SKM-1 (cell line): Measurements from ENCODE around the gene GCM1.

ENCODE experiments used
- DNase-seq: peaks from one replicate; lab custom pipeline; 2025; ENCODE audit not compliant: unreplicated experiment; lab: John Stamatoyannopoulos, UW

GCM1 gene

DNA sequence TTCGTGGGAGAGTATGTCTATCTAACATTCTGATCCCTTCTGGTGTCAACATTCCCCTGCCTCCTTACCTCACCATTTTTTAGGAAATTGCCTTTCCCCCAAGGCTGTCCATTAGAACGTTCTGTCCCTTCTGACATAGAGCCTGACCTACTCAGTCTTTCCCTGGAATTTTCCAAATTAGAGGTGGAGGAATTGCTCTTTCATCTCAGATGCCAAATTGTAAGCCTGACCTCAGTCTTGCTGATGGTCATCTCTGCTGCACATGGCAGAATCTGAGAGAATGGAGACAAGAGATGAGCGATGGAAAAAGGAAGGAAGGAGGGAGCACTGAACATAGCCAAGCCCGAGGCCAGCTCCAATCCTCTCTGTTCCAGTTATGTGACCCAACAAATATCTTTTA is 5.4 kb upstream of the GCM1 start:
- no peak for DNase-seq

- DNase-seq, result no peak
Measured at GRCh38 chr6:53152576-53152975, 3.9 kb upstream of the GCM1 start.

GRCh38 chr6:53151676-53152075 is 3.0 kb upstream of the GCM1 start:
- DNase-seq, result peak; percentile 29

DNA sequence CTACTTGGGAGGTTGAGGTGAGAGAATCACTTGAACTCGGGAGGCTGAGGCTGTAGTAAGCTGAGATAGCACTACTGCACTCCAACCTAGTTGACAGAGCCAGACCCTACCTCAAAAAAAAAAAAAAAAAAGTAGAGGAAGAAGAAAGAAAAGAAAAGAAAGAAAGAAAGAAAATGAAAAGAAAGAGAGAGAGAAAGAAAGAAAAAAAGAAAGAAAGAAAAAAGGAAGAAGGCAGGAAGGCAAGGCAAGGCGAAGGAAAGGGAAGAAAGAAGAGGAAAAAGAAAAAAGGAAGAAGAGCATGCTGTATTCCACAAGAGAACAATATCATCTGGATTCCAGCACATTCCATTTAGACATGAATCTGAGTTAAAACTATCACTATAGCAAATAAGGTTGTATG is 3.8 kb downstream of the GCM1 start:
- no peak for DNase-seq

DNA sequence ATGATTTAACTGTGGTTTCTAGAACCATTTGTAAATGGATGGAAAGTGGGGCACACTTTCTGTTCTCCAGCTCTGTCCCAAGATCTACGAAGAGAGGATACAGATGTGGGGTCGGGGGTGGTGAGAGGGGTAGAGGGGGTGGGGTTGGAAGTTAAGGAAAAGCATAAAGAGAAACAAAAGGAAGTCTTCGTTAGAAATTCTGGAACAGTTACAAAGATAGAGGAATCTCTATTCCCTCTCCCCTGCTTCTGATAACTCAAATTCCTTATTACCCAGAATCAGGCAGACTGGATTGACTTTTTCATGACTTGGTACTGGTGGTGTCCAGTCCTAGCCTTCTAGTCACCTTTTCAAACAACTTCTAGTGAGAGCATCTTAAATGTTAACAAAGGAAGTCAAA is 4.9 kb downstream of the GCM1 start:
- no peak for DNase-seq

GRCh38 chr6:53142810-53143209 is 5.8 kb downstream of the GCM1 start:
- no peak for DNase-seq

DNA sequence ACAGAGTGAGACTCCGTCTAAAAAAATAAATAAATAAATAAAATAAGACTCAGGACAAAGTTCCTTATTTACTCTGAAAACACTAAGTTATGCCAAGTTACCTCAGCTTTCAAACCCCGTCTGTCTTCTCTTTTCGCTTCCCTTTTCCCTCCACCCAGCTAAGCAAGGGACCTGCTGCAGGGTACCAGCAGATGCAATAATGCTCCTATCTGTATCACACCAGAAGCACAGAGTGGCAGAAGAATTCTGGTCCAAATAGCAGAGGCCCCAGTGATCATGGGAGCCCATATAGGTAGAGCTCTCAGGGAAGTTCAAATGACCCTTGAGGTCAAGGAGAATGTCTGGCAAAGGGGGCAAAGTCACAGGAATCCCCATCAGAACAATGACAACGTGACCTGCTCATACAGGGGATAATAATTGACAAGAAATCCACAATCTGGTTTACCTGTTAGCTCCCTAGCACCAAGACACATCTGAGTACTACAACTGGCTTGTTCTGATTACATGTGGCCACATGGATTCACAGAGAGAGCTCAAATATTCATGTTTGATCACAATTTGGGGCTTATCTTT is 8.7 kb downstream of the GCM1 start:
- no peak for DNase-seq

- no peak for DNase-seq
Measured at GRCh38 chr6:53136000-53136609, 12.5 kb downstream of the GCM1 start.

GRCh38 chr6:53134601-53135235 is 13.9 kb downstream of the GCM1 start:
- no peak for DNase-seq

- DNase-seq, result no peak
Measured at GRCh38 chr6:53133961-53134360, 14.7 kb downstream of the GCM1 start.

DNA sequence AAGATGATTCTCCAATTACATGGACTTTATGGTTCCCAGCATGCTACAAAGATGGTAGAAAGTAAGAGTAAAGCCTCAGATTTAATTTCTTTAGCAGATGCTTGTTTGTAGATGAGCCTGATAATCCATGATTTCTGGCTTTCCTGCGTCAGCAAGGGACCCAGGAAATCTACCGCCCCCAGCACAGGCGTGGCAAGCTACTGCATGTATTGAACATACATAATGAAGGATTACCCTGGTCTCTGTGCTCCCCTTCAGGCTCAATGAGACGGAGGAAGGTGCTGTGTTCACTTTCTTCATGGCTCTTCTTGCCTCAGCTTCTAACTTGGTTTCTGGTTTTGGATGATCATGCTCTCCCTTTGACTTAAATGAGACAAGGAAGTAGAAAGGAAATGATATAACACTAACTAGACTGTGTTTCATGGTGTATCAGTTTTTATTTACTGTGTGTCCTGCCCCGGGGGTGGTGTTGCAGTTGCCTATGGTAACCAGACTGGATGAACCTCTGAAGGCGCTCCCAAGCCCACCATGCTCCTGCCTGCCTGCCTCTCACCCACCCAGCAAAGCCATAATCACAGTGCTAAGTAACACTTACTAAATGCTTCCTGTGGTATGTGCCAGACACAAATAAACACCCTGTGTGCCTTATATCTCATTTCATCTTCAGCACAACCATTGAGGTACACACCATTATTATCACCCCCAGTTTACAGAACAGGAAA is 17.9 kb downstream of the GCM1 start:
- DNase-seq, result no peak

GRCh38 chr6:53128842-53129241 is 19.8 kb downstream of the GCM1 start:
- no peak for DNase-seq

- no peak for DNase-seq
Measured at GRCh38 chr6:53125276-53125675, 23.4 kb downstream of the GCM1 start.

DNA sequence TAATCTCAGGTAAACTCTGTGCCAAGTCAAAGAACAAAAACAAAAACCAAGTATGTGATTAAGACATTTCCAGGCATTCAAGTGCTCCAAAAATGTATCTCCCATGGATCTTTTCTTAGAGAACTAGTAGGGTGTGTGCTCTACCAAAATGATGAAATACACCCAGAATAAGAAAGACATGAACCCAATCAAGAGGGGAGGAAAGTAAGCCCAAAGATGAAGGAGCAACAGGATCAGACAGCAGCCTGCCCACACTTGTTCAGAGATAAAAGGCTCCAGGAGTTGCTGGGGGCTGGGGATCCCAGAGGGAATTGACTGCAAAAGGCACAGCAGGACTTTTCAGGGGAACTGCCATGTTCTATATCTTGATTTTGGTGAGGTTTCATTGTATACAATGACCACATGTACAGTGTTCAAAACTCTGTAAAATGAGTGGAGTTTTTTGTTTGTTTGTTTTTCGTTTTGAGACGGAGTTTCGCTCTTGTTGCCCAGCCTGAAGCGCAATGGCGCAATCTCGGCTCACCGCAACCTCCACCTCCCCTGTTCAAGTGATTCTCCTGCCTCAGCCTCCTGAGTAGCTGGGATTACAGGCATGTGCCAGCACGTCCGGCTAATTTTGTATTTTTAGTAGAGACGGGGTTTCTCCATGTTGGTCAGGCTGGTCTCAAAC is 24.4 kb downstream of the GCM1 start:
- DNase-seq, result no peak

DNA sequence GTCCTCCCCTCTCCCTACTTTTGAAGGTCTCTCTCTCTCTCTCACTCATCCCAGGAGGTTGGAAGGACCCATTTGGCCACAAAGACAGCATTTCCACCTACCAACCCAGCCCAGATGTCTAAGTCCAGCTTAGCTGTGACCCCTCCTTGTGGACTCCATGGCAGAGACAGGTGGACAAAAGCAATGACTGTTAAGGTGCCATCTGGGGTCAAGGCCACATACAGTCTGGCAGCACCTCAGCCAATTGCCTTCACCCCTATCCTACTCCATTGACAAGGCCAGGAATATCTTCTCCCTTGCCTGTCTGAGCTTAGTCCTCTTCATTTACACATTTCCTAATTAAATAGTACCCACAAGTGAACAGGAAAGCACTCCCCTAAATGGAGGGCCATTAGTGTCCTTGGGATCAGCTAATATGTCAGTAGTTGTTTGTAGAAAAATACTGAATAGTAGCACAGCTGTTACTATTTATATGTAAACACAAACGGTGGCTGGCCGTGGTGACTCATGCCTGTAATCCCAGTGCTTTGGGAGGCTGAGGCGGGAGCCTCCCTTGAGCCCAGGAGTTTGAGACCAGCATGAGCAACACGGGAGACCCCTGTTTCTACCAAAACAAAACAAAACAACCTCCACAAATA is 28.8 kb downstream of the GCM1 start:
- DNase-seq, result no peak

DNA sequence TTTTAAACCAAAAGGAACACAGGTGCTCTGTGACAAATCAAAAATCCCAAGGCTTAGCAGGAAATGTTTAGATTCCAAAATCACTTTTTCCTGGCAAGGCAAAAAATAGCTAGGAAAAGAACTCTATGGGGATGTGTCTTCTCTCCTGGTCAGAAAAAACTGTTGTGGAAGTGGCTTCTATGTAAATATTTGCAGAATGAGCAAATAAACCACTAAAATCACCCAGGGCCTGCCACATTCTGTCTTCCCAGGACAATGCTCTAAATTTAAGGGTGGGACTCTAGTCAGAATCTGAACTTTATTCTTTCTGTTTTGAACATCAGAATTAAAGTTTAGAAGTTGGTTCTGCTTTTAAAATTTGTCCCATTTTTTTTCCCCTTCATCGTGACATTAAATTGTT is 29.3 kb downstream of the GCM1 start:
- no peak for DNase-seq

- no peak for DNase-seq
Measured at GRCh38 chr6:53115741-53116140, 32.9 kb downstream of the GCM1 start.

DNA sequence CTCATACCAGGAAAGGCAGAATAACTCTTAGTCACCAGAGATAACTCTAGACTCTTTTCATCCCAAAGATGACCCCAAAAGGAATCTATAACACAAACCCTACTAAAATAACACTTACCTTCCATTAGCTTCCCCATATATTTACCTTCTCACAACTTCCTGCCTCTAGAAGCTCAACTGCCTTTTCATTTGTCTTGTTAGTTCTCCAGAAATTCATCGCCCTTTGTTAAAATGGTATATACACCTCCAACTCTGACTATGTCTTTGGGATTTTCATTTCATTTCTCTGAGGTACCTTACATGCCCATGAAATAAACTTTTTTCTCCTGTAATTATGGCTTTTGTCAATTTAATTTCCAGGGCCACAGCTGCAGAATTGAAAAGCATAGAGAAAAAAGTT is 33.5 kb downstream of the GCM1 start:
- no peak for DNase-seq

- no peak for DNase-seq
Measured at GRCh38 chr6:53113742-53114141, 34.9 kb downstream of the GCM1 start.

GRCh38 chr6:53112871-53113270 is 35.8 kb downstream of the GCM1 start:
- DNase-seq, result no peak

GRCh38 chr6:53112404-53112803 is 36.2 kb downstream of the GCM1 start:
- no peak for DNase-seq
